Activated CD8-positive, alpha-beta T cell treated with anti-CD3 and anti-CD28 coated beads, Interleukin-2, amount 10 ng/mL, durations not matched to agents 7 days and 5 days (primary cell): ENCODE measurements around the gene FOXL1. TPM values are rescaled to one million over a fixed set of nuclear protein-coding genes. Genes with fewer than 3 reads are reported as not detected.
A peak's percentile ranks its signal among the peaks of the same experiment; 100 is the strongest.

Source experiments
- ATAC-seq: fragments of 150-1000 bp; cut with Tn5 transposase; one replicate; pipeline ENCODE4 v1.10.0; 2021; ENCODE audit warnings: moderate library complexity
- CTCF ChIA-PET: fragments of 350-600 bp; sonication (Branson Sonifier 250); formaldehyde crosslinking; loops from one replicate; lab custom pipeline; 2021; ENCODE audit warnings: antibody characterized with exemption; lab: Charles Lee
- POLR2A ChIA-PET: fragments of 350-600 bp; sonication (Branson Sonifier 250); formaldehyde crosslinking; loops from one replicate; lab custom pipeline; 2021; ENCODE audit warnings: antibody characterized with exemption; lab: Charles Lee
- DNase-seq: peaks from one replicate; pipeline ENCODE4 v3.0.0-alpha.2; 2020
- H3K27ac Mint-ChIP-seq: one replicate; pipeline ENCODE4 v1.8.0; 2021; ENCODE audit warnings: mild to moderate bottlenecking, mixed read lengths
- H3K27me3 Mint-ChIP-seq: one replicate; pipeline ENCODE4 v1.8.0; 2021; ENCODE audit warnings: low read depth, mixed read lengths
- H3K36me3 Mint-ChIP-seq: one replicate; pipeline ENCODE4 v1.8.0; 2021; ENCODE audit warnings: low read depth, mixed read lengths
- H3K4me1 Mint-ChIP-seq: one replicate; pipeline ENCODE4 v1.8.0; 2021; ENCODE audit warnings: low read depth, mixed read lengths
- H3K4me3 Mint-ChIP-seq: one replicate; pipeline ENCODE4 v1.8.0; 2021; ENCODE audit warnings: mild to moderate bottlenecking, mixed read lengths
- H3K9me3 Mint-ChIP-seq: one replicate; pipeline ENCODE4 v1.8.0; 2022; ENCODE audit warnings: mixed read lengths; ENCODE audit not compliant: insufficient read depth
- total RNA-seq, 2 experiments: library from RNA; stranded (reverse); gene quantifications; one replicate each; pipeline ENCODE4 v1.2.3, GENCODE V29; 2021

FOXL1 gene
- total RNA-seq, 2 experiments from 2014 or later: not detected

GRCh38 chr16:86565181-86565631 lies 13.1 kb upstream of the FOXL1 start:
- Mint-ChIP-seq H3K4me3 (no peak overlapping the region), H3K27me3 (peaks cover 49% of the 10 kb centered on the region), H3K36me3 (no peaks in the 10 kb centered on the region), H3K27ac (no peak overlapping the region), H3K4me1 (peaks cover 10% of the 10 kb centered on the region), H3K9me3 (no peaks in the 10 kb centered on the region)
- ChIA-PET CTCF (interaction anchor here (0.9 to 2.9 kb wide), 12 partner anchors 11 to 738 kb away, joined by 3 to 43 read pairs (median 5); no protein-coding TSS in a partner anchor), POLR2A (no interaction called here)
- ATAC-seq (no peak), DNase-seq (no peak)

- ChIA-PET POLR2A (no interaction called here), CTCF (no interaction called here)
- no peak for DNase-seq
- ATAC-seq: no peak
- peaks cover 54% of the 10 kb centered on the region for H3K27me3 Mint-ChIP-seq
- no peaks in the 10 kb centered on the region for H3K36me3 Mint-ChIP-seq
- no peaks in the 10 kb centered on the region for H3K9me3 Mint-ChIP-seq
- H3K4me1 Mint-ChIP-seq: peaks cover 10% of the 10 kb centered on the region
- no peak overlapping the region for H3K4me3 Mint-ChIP-seq
- H3K27ac Mint-ChIP-seq: no peak overlapping the region
Measured at GRCh38 chr16:86565644-86566511, 12.5 kb upstream of the FOXL1 start.

- ATAC-seq (no peak), DNase-seq (peak; percentile 42)
- peaks cover 10% of the 10 kb centered on the region for H3K4me1 Mint-ChIP-seq
- no peak within 1 kb of the TSS for H3K4me3 Mint-ChIP-seq
- no peaks in the 10 kb centered on the region for H3K9me3 Mint-ChIP-seq
- H3K27me3 Mint-ChIP-seq: peaks cover 58% of the 10 kb centered on the region
- H3K36me3 Mint-ChIP-seq: no peaks in the 10 kb centered on the region
- CTCF ChIA-PET: no interaction called here
- no peak within 1 kb of the TSS for H3K27ac Mint-ChIP-seq
- POLR2A ChIA-PET: no interaction called here
Measured at GRCh38 chr16:86566601-86566965, 11.8 kb upstream of the FOXL1 start, which contains the start of gene FOXC2. Gene FOXC2, plus strand, starts transcription at chr16:86566829. Its CDS starts 507 bp downstream, at chr16:86567336.

- Mint-ChIP-seq H3K4me1 (peaks cover 10% of the 10 kb centered on the region), H3K27me3 (peaks cover 55% of the 10 kb centered on the region), H3K27ac (no peak overlapping the region), H3K9me3 (no peaks in the 10 kb centered on the region), H3K36me3 (no peaks in the 10 kb centered on the region), H3K4me3 (no peak overlapping the region)
- ChIA-PET POLR2A (no interaction called here), CTCF (no interaction called here)
- DNase-seq: no peak
- ATAC-seq: no peak
Measured at GRCh38 chr16:86566966-86567700, 11.2 kb upstream of the FOXL1 start.

- POLR2A ChIA-PET: no interaction called here
- H3K27me3 Mint-ChIP-seq: peaks cover 55% of the 10 kb centered on the region
- no peaks in the 10 kb centered on the region for H3K9me3 Mint-ChIP-seq
- no peak overlapping the region for H3K27ac Mint-ChIP-seq
- no peaks in the 10 kb centered on the region for H3K36me3 Mint-ChIP-seq
- no peak overlapping the region for H3K4me3 Mint-ChIP-seq
- CTCF ChIA-PET: no interaction called here
- ATAC-seq (no peak), DNase-seq (no peak)
- peaks cover 10% of the 10 kb centered on the region for H3K4me1 Mint-ChIP-seq
Measured at GRCh38 chr16:86567701-86568581, 10.4 kb upstream of the FOXL1 start.

GRCh38 chr16:86568677-86569623 lies 9.4 kb upstream of the FOXL1 start:
- DNase-seq (no peak), ATAC-seq (no peak)
- H3K4me3 Mint-ChIP-seq: no peak overlapping the region
- peaks cover 4% of the 10 kb centered on the region for H3K4me1 Mint-ChIP-seq
- POLR2A ChIA-PET: no interaction called here
- no peaks in the 10 kb centered on the region for H3K36me3 Mint-ChIP-seq
- no peak overlapping the region for H3K27ac Mint-ChIP-seq
- H3K9me3 Mint-ChIP-seq: no peaks in the 10 kb centered on the region
- CTCF ChIA-PET: no interaction called here
- peaks cover 55% of the 10 kb centered on the region for H3K27me3 Mint-ChIP-seq

- Mint-ChIP-seq H3K36me3 (no peaks in the 10 kb centered on the region), H3K4me1 (peaks cover 2% of the 10 kb centered on the region), H3K4me3 (no peak overlapping the region), H3K9me3 (no peaks in the 10 kb centered on the region), H3K27ac (no peak overlapping the region), H3K27me3 (peaks cover 51% of the 10 kb centered on the region)
- DNase-seq (no peak), ATAC-seq (no peak)
- POLR2A ChIA-PET: interaction anchor here (1.0 kb wide), 1 partner anchor 15 kb away, joined by 4 read pairs; the partner anchor contains the start of gene MTHFSD
- CTCF ChIA-PET: no interaction called here
Measured at GRCh38 chr16:86569701-86570447, 8.5 kb upstream of the FOXL1 start.

- DNase-seq (no peak), ATAC-seq (no peak)
- peaks cover 2% of the 10 kb centered on the region for H3K4me1 Mint-ChIP-seq
- H3K27ac Mint-ChIP-seq: no peak overlapping the region
- no peaks in the 10 kb centered on the region for H3K36me3 Mint-ChIP-seq
- H3K27me3 Mint-ChIP-seq: peaks cover 46% of the 10 kb centered on the region
- H3K4me3 Mint-ChIP-seq: no peak overlapping the region
- POLR2A ChIA-PET: interaction anchor here (1.0 kb wide), 1 partner anchor 16 kb away, joined by 4 read pairs; the partner anchor contains the start of gene MTHFSD
- H3K9me3 Mint-ChIP-seq: no peaks in the 10 kb centered on the region
- CTCF ChIA-PET: no interaction called here
Measured at GRCh38 chr16:86570558-86571529, 7.5 kb upstream of the FOXL1 start.

- no peak overlapping the region for H3K4me3 Mint-ChIP-seq
- ChIA-PET POLR2A (no interaction called here), CTCF (no interaction called here)
- H3K36me3 Mint-ChIP-seq: no peaks in the 10 kb centered on the region
- no peak overlapping the region for H3K27ac Mint-ChIP-seq
- H3K9me3 Mint-ChIP-seq: no peaks in the 10 kb centered on the region
- DNase-seq (no peak), ATAC-seq (no peak)
- peaks cover 9% of the 10 kb centered on the region for H3K4me1 Mint-ChIP-seq
- peaks cover 48% of the 10 kb centered on the region for H3K27me3 Mint-ChIP-seq
Measured at GRCh38 chr16:86571530-86571915, 6.8 kb upstream of the FOXL1 start.
